ENCODE measurements around the gene CFAP53. TPM values are rescaled to one million over a fixed set of nuclear protein-coding genes. Genes with fewer than 3 reads are reported as not detected.
A peak's percentile ranks its signal among the peaks of the same experiment; 100 is the strongest.

Gene CFAP53, protein sequence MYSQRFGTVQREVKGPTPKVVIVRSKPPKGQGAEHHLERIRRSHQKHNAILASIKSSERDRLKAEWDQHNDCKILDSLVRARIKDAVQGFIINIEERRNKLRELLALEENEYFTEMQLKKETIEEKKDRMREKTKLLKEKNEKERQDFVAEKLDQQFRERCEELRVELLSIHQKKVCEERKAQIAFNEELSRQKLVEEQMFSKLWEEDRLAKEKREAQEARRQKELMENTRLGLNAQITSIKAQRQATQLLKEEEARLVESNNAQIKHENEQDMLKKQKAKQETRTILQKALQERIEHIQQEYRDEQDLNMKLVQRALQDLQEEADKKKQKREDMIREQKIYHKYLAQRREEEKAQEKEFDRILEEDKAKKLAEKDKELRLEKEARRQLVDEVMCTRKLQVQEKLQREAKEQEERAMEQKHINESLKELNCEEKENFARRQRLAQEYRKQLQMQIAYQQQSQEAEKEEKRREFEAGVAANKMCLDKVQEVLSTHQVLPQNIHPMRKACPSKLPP
- total RNA-seq, result 1 to 10 TPM in 1 of 4 donors, under 1 TPM in 3; 0.37 to 1.6 (median 0.51) TPM
- 1 to 10 TPM in 1 of 3 donors, under 1 TPM in 2; 0.52 to 1.3 (median 0.96) TPM for polyA plus RNA-seq
- long read RNA-seq, donor 1, result 0 reads
- long read RNA-seq, donor 2, result 0 reads

- DNase-seq (peak; percentile 93 to 94), ATAC-seq (peak; percentile 94 to 97 (median 96))
- Histone ChIP-seq H3K4me3 (peak within 1 kb of the TSS; percentile 85), H3K9me3 (no peaks in the 10 kb centered on the region), H3K36me3 (ENCODE audit: insufficient read depth in 1 of 2, low read depth in 1 of 2) (peaks cover 1 to 30% of the 10 kb centered on the region in 2 donors), H3K27me3 (ENCODE audit: insufficient read depth in 3 of 3, low read length in 2 of 3) (no peaks in the 10 kb centered on the region), H3K4me1 (peaks cover 4% of the 10 kb centered on the region), H3K27ac (no peak within 1 kb of the TSS)
- 0 to 2% (median 2%) methylated on average over 34 to 37 of the region's 37 CpGs for WGBS, 3 donors
- TF ChIP-seq CTCF (IDR thresholded peaks at IDR 0.05), result no peak
- intact Hi-C loops (cut with DNase I), result no loop called here
These were observed at the start of gene CFAP53 for GRCh38 chr18:50266248-50266704. CFAP53 (minus strand) TSS chr18:50266495; CDS start chr18:50266404, 91 bp downstream.

GRCh38 chr18:50315100-50315871, 49.0 kb upstream of the CFAP53 start:
- no peaks in the 10 kb centered on the region for H3K9me3 ChIP-seq

DNA sequence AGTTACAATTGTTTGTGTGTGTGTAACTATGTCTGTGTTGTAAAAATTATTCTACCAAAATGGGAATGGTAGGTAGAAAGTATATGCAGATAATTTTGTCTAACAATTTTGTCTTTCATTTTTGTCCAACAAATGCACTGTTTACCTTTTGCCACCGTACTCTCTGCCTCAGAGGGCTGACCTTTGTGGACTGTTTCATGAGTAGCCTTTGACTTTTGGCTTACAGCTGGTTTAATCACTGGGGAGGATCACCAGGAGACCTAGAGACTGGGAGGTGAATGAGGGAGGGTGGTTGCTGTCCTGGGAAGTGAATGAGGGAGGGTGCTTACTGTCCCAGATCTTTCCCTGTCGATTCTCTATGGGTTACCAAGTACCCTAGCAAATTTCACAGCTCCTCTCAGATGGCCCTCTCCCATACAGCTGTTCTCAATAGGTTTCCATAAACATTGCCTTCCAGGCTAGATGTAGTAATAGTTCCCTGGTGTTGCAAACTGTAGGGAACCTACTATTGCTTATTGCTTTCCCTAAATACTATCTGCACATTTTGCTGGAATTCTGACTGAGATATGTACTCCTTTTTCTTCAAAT, 47.7 kb upstream of the CFAP53 start:
- Histone ChIP-seq H3K4me3 (no peak overlapping the region), H3K36me3 (ENCODE audit: insufficient read depth in 1 of 2, low read depth in 1 of 2) (no peaks in the 10 kb centered on the region), H3K27ac (no peak overlapping the region), H3K4me1 (no peaks in the 10 kb centered on the region), H3K9me3 (no peaks in the 10 kb centered on the region), H3K27me3 (ENCODE audit: insufficient read depth in 3 of 3, low read length in 2 of 3) (peaks cover 0 to 6% (median 0%) of the 10 kb centered on the region in 3 donors)
- WGBS, 3 donors, result 30 to 41% (median 40%) methylated on average over 2 of the region's 2 CpGs
- intact Hi-C loops (cut with DNase I), result no loop called here
- DNase-seq (no peak), ATAC-seq (no peak)
- no peak for TF ChIP-seq CTCF (IDR thresholded peaks at IDR 0.05)

More at GRCh38 chr18:50315100-50315871, 49.0 kb upstream of the CFAP53 start:
- no peak for TF ChIP-seq CTCF (IDR thresholded peaks at IDR 0.05)
- Histone ChIP-seq H3K27ac (no peak overlapping the region), H3K36me3 (ENCODE audit: insufficient read depth in 1 of 2, low read depth in 1 of 2) (no peaks in the 10 kb centered on the region), H3K4me1 (no peaks in the 10 kb centered on the region), H3K4me3 (no peak overlapping the region), H3K27me3 (ENCODE audit: insufficient read depth in 3 of 3, low read length in 2 of 3) (no peaks in the 10 kb centered on the region)
- ATAC-seq, result no peak
- DNase-seq, result no peak
- intact Hi-C loops (cut with DNase I), result no loop called here
- 44 to 51% (median 49%) methylated on average over 5 of the region's 5 CpGs for WGBS, 3 donors

GRCh38 chr18:50313031-50313607, 46.8 kb upstream of the CFAP53 start:
- Histone ChIP-seq H3K4me3 (no peak overlapping the region), H3K27ac (no peak overlapping the region), H3K36me3 (ENCODE audit: insufficient read depth in 1 of 2, low read depth in 1 of 2) (no peaks in the 10 kb centered on the region), H3K9me3 (no peaks in the 10 kb centered on the region), H3K27me3 (ENCODE audit: insufficient read depth in 3 of 3, low read length in 2 of 3) (peaks cover 0 to 6% (median 0%) of the 10 kb centered on the region in 3 donors), H3K4me1 (no peaks in the 10 kb centered on the region)
- TF ChIP-seq CTCF (IDR thresholded peaks at IDR 0.05), result no peak
- ATAC-seq, result peak in 1 of 4 donors; percentile 29
- DNase-seq, result no peak
- WGBS, 3 donors, result 48 to 79% (median 63%) methylated on average over 2 of the region's 2 CpGs
- intact Hi-C loops (cut with DNase I), result no loop called here

All from psoas muscle (tissue), 8 donors.